CD8-positive, alpha-beta memory T cell (primary cell): ENCODE measurements around the gene ZFHX2. TPM values are rescaled to one million over a fixed set of nuclear protein-coding genes. Genes with fewer than 3 reads are reported as not detected.
A peak's percentile ranks its signal among the peaks of the same experiment; 100 is the strongest.

ENCODE experiments used
- CTCF ChIA-PET: fragments of 350-600 bp; sonication (Branson Sonifier 250); formaldehyde crosslinking; loops from one replicate; lab custom pipeline; 2021; ENCODE audit warnings: antibody characterized with exemption; lab: Charles Lee
- POLR2A ChIA-PET: fragments of 350-600 bp; sonication (Branson Sonifier 250); formaldehyde crosslinking; loops from one replicate; lab custom pipeline; 2021; ENCODE audit warnings: antibody characterized with exemption; lab: Charles Lee
- DNase-seq, 5 donors: peaks; one replicate each; pipeline versions ENCODE4 v3.0.0 to v3.0.0-alpha.2; 2020 to 2022; ENCODE audit warnings: mixed read lengths in 1 of 5
- H3K27ac ChIP-seq: one replicate; pipeline ENCODE4 v1.7.0; 2013; ENCODE audit warnings: low read depth, mild to moderate bottlenecking, low read length, moderate library complexity
- H3K27me3 ChIP-seq: 2 replicates; pipeline ENCODE4 v1.7.0; 2013; ENCODE audit warnings: low read length, mild to moderate bottlenecking; ENCODE audit not compliant: insufficient read depth, poor library complexity, severe bottlenecking
- H3K36me3 ChIP-seq: 2 replicates; pipeline ENCODE4 v1.7.0; 2013; ENCODE audit warnings: mild to moderate bottlenecking, low read length, moderate library complexity; ENCODE audit not compliant: insufficient read depth
- H3K4me1 ChIP-seq: 2 replicates; pipeline ENCODE4 v1.7.0; 2013; ENCODE audit warnings: mild to moderate bottlenecking, low read length, moderate library complexity; ENCODE audit not compliant: insufficient read depth
- H3K4me3 ChIP-seq: 2 replicates; pipeline ENCODE4 v1.7.0; 2013; ENCODE audit warnings: mild to moderate bottlenecking, low read length
- H3K9me3 ChIP-seq: 2 replicates; pipeline ENCODE4 v1.7.0; 2013; ENCODE audit warnings: mild to moderate bottlenecking, low read length
- H3K27ac Mint-ChIP-seq, 8 donors: one replicate each; pipeline ENCODE4 v1.8.0; 2020 to 2021; ENCODE audit warnings: mixed read lengths in 8 of 8, mild to moderate bottlenecking in 6 of 8, inconsistent platforms in 3 of 8, moderate library complexity in 3 of 8
- H3K27me3 Mint-ChIP-seq, 2 donors: one replicate each; pipeline ENCODE4 v1.8.0; 2020 to 2021; ENCODE audit warnings: mixed read lengths in 2 of 2, mild to moderate bottlenecking in 1 of 2, moderate library complexity in 1 of 2
- H3K36me3 Mint-ChIP-seq, 3 donors: one replicate each; pipeline ENCODE4 v1.8.0; 2020 to 2021; ENCODE audit warnings: mixed read lengths in 3 of 3, inconsistent platforms in 1 of 3, mild to moderate bottlenecking in 1 of 3
- H3K4me1 Mint-ChIP-seq, 3 donors: one replicate each; pipeline ENCODE4 v1.8.0; 2020 to 2021; ENCODE audit warnings: mixed read lengths in 3 of 3, inconsistent platforms in 1 of 3, mild to moderate bottlenecking in 1 of 3
- H3K4me3 Mint-ChIP-seq, 7 donors: one replicate each; pipeline ENCODE4 v1.8.0; 2020 to 2021; ENCODE audit warnings: mixed read lengths in 7 of 7, mild to moderate bottlenecking in 6 of 7, moderate library complexity in 4 of 7, inconsistent platforms in 2 of 7
- H3K9me3 Mint-ChIP-seq, 5 donors: one replicate each; pipeline ENCODE4 v1.8.0; 2020 to 2022; ENCODE audit warnings: mixed read lengths in 5 of 5, mild to moderate bottlenecking in 3 of 5, moderate library complexity in 2 of 5, inconsistent platforms in 1 of 5
- polyA plus RNA-seq: library from polyadenylated mRNA; unstranded; fragments of 300-500 nt; fragmentation: Illumina TruSeq; gene quantifications from one replicate; pipeline ENCODE4 v1.2.3, GENCODE V29; 2021
- total RNA-seq, 2 experiments: library from RNA; stranded (reverse); gene quantifications; one replicate each; pipeline ENCODE4 v1.2.3, GENCODE V29; 2021

Gene ZFHX2
- total and polyA plus RNA-seq, 3 experiments from 2014 or later: 2.4 to 2.5 TPM; not detected in 1

DNA sequence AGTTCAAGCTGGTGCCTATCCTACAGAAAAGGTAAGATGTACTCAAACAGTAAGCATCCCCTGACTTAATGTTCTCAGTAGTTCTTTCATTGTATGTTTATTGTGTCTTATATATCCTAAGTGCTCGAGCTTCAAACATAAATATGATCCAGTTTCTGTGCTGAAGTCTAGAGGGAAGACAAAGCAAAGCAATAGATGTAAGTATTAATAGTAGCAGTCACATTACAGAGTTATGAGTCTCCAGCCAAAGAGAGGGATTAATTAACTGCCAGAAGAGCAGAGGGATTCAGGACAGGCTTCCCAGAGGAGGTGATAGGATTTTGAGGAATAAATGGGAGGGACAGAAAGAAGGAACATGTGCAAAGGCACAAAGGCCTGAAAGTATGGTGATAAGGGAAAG is 80.6 kb downstream of the ZFHX2 start:
- Mint-ChIP-seq H3K27me3 (no peaks in the 10 kb centered on the region), H3K9me3 (no peaks in the 10 kb centered on the region), H3K4me3 (peak overlapping the region in 4 of 7 donors; percentile 35 to 80 (median 66)), H3K36me3 (peaks cover 0 to 43% (median 7%) of the 10 kb centered on the region in 3 donors), H3K4me1 (peaks cover 0 to 11% (median 7%) of the 10 kb centered on the region in 3 donors), H3K27ac (peak overlapping the region in 6 of 8 donors; percentile 11 to 86 (median 67))
- no peak overlapping the region for H3K27ac ChIP-seq
- H3K27me3 ChIP-seq: no peaks in the 10 kb centered on the region
- no peaks in the 10 kb centered on the region for H3K9me3 ChIP-seq
- no peak for DNase-seq
- H3K36me3 ChIP-seq: peaks cover 30% of the 10 kb centered on the region
- H3K4me1 ChIP-seq: peaks cover 14% of the 10 kb centered on the region
- H3K4me3 ChIP-seq: no peak overlapping the region
- ChIA-PET POLR2A (interaction anchor here (2.0 kb wide), 1 partner anchor 85 kb away, joined by 4 read pairs; no protein-coding TSS in a partner anchor), CTCF (interaction anchor here (2.5 kb wide), 1 partner anchor 89 kb away, joined by 7 read pairs; no protein-coding TSS in a partner anchor)

Other genes with a start within 250 kb of the ZFHX2 start
- gene PPP1R3E, start 248.9 kb downstream of the ZFHX2 start, total RNA-seq: 10 to 100 TPM; 16.2 to 18.2 TPM
- 2.0 TPM for gene PPP1R3E, start 248.9 kb downstream of the ZFHX2 start, polyA plus RNA-seq
- 1 to 10 TPM in 1 of 2 experiments, under 1 TPM in 1; 0.86 to 1.0 TPM for gene BCL2L2, start 244.9 kb downstream of the ZFHX2 start, total RNA-seq
- gene BCL2L2, start 244.9 kb downstream of the ZFHX2 start, polyA plus RNA-seq: 0.29 TPM
- 100 to 1,000 TPM; 308 TPM for gene PABPN1, start 230.3 kb downstream of the ZFHX2 start, total RNA-seq
- gene PABPN1, start 230.3 kb downstream of the ZFHX2 start, polyA plus RNA-seq: 125 TPM
- 1 to 10 TPM; 2.6 to 2.8 TPM for gene SLC22A17, start 198.9 kb downstream of the ZFHX2 start, total RNA-seq
- gene SLC22A17, start 198.9 kb downstream of the ZFHX2 start, polyA plus RNA-seq: 1.6 TPM
- not detected for gene EFS, start 186.6 kb downstream of the ZFHX2 start, total RNA-seq
- not detected for gene EFS, start 186.6 kb downstream of the ZFHX2 start, polyA plus RNA-seq
- not detected for gene IL25, start 179.0 kb downstream of the ZFHX2 start, total RNA-seq
- not detected for gene IL25, start 179.0 kb downstream of the ZFHX2 start, polyA plus RNA-seq
- gene CMTM5, start 174.7 kb downstream of the ZFHX2 start, total RNA-seq: not detected
- gene CMTM5, start 174.7 kb downstream of the ZFHX2 start, polyA plus RNA-seq: not detected
- under 1 TPM in 1 of 2 experiments, not detected in 1; 0.09 TPM for gene MYH6, start 143.5 kb downstream of the ZFHX2 start, total RNA-seq
- gene MYH6, start 143.5 kb downstream of the ZFHX2 start, polyA plus RNA-seq: not detected
- gene MYH7, start 116.1 kb downstream of the ZFHX2 start, total RNA-seq: not detected
- not detected for gene MYH7, start 116.1 kb downstream of the ZFHX2 start, polyA plus RNA-seq
- 10 to 100 TPM; 82.7 to 88.7 TPM for gene NGDN, start 82.1 kb downstream of the ZFHX2 start, total RNA-seq
- gene NGDN, start 82.1 kb downstream of the ZFHX2 start, polyA plus RNA-seq: 74.9 TPM
- 10 to 100 TPM; 13.4 TPM for gene THTPA, start 4.5 kb upstream of the ZFHX2 start, total RNA-seq
- 10.7 TPM for gene THTPA, start 4.5 kb upstream of the ZFHX2 start, polyA plus RNA-seq
- 100 to 1,000 TPM; 152 to 154 TPM for gene AP1G2, start 16.0 kb upstream of the ZFHX2 start, total RNA-seq
- gene AP1G2, start 16.0 kb upstream of the ZFHX2 start, polyA plus RNA-seq: 80.8 TPM
- gene JPH4, start 27.0 kb upstream of the ZFHX2 start, total RNA-seq: 1 to 10 TPM; 1.8 TPM
- not detected for gene JPH4, start 27.0 kb upstream of the ZFHX2 start, polyA plus RNA-seq
- 1 to 10 TPM; 3.0 to 3.1 TPM for gene DHRS2, start 84.6 kb upstream of the ZFHX2 start, total RNA-seq
- not detected for gene DHRS2, start 84.6 kb upstream of the ZFHX2 start, polyA plus RNA-seq